NCI-H1694 (cell line): ENCODE data around the gene RHOF.

Experiments
- DNase-seq: peaks from one replicate; lab custom pipeline; 2025; lab: John Stamatoyannopoulos, UW

The RHOF gene

GRCh38 chr12:121804417-121805111, 11.1 kb upstream of the RHOF start:
- DNase-seq = no peak

GRCh38 chr12:121803861-121804416, 10.5 kb upstream of the RHOF start, which contains the start of gene SETD1B:
Gene SETD1B, plus strand, starts transcription at chr12:121804009. Its CDS starts 729 bp downstream, at chr12:121804738.
- DNase-seq = no peak

GRCh38 chr12:121802843-121803698, 9.6 kb upstream of the RHOF start:
- peak; percentile 84 for DNase-seq

- no peak for DNase-seq
Measured at GRCh38 chr12:121802485-121802842, 9.0 kb upstream of the RHOF start.

- DNase-seq = peak; percentile 46
Measured at GRCh38 chr12:121801595-121802484, 8.4 kb upstream of the RHOF start.

- DNase-seq = no peak
Measured at GRCh38 chr12:121800694-121801594, 7.5 kb upstream of the RHOF start.

- peak; percentile 24 for DNase-seq
Measured at GRCh38 chr12:121799842-121800693, 6.6 kb upstream of the RHOF start.

- peak; percentile 45 for DNase-seq
Measured at GRCh38 chr12:121799156-121799841, 5.8 kb upstream of the RHOF start.

GRCh38 chr12:121798787-121799155, 5.3 kb upstream of the RHOF start:
- DNase-seq = no peak

GRCh38 chr12:121797937-121798786, 4.7 kb upstream of the RHOF start:
- peak; percentile 68 for DNase-seq

- DNase-seq = no peak
Measured at GRCh38 chr12:121796855-121797751, 3.6 kb upstream of the RHOF start.

GRCh38 chr12:121795034-121795968, 1.8 kb upstream of the RHOF start:
- DNase-seq = peak; percentile 54

GRCh38 chr12:121794534-121795033, 1.1 kb upstream of the RHOF start:
- no peak for DNase-seq

GRCh38 chr12:121793838-121794533, 498 bp upstream of the RHOF start:
- peak; percentile 52 for DNase-seq
